Measurements from ENCODE around the gene ARVCF. TPM values are rescaled to one million over a fixed set of nuclear protein-coding genes. Genes with fewer than 3 reads are reported as not detected.

The ARVCF gene
- polyA plus RNA-seq, 1 of the 3 experiments (the other 2 are of a cell fraction): 27.4 TPM

GRCh38 chr22:20051927-20052308, 35.3 kb upstream of the ARVCF start:
- Histone ChIP-seq H3K27ac (ENCODE audit: low read depth in 2 of 2, low read length in 1 of 2) (no peak overlapping the region), H3K9me2 (no peaks in the 10 kb centered on the region), H2AFZ (ENCODE audit: low read depth) (no peak overlapping the region), H3K36me3 (replicated peaks in 1 of 2; ENCODE audit: control insufficient read depth in 1 of 2, insufficient read depth in 2 of 2, low read length in 1 of 2) (peaks cover 4 to 24% of the 10 kb centered on the region in 2 experiments), H3K27me3 (ENCODE audit: insufficient read depth) (no peaks in the 10 kb centered on the region), H3K79me2 (ENCODE audit: insufficient read depth) (0 out of 2 replicates have a peak, but pooled peaks cover 4% of the 10 kb centered on the region), H4K20me1 (ENCODE audit: insufficient read depth) (no peaks in the 10 kb centered on the region), H3K9ac (no peak overlapping the region), H3K4me3 (ENCODE audit: low read depth in 2 of 2, low read length in 1 of 2) (no peak overlapping the region), H3K4me2 (no peak overlapping the region), H3K9me3 (no peaks in the 10 kb centered on the region), H3K4me1 (ENCODE audit: control insufficient read depth in 1 of 2, insufficient read depth in 2 of 2, low read depth in 1 of 2, low read length in 1 of 2) (no peaks in the 10 kb centered on the region), H3F3A (replicated peaks; ENCODE audit: insufficient read depth) (no peaks in the 10 kb centered on the region)
- 89% methylated on average over 6 of the region's 6 CpGs for WGBS (ENCODE audit: low lambda C conversion rate)
- no peak for TF ChIP-seq RAD21 (IDR thresholded peaks at IDR 0.05; ENCODE audit: low read length)
- TF ChIP-seq TCF12 (IDR thresholded peaks at IDR 0.05): no peak
- ChIA-PET CTCF (no interaction called here), POLR2A (no interaction called here)
- no peak for DNase-seq

DNA sequence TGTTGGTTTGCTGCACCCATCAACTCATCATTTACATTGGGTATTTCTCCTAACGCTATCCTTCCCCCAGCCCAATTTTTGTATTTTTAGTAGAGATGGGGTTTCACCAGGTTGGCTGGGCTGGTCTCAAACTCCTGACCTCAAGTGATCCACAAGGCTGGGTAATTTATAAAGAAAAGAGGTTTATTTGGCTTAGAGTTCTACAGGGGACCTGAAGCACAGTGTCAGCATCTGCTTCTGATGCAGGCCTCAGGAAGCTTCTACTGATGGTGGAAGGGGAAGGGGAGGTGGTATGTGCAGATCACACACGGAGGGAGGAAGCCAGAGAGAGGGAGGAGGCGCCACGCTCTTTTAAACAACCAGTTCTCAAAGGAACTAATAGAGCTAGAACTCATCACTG, 30.1 kb upstream of the ARVCF start:
- DNase-seq: no peak
- Histone ChIP-seq H3K9ac (no peak overlapping the region), H4K20me1 (ENCODE audit: insufficient read depth) (no peaks in the 10 kb centered on the region), H3K36me3 (replicated peaks in 1 of 2; ENCODE audit: control insufficient read depth in 1 of 2, insufficient read depth in 2 of 2, low read length in 1 of 2) (peaks cover 0 to 30% of the 10 kb centered on the region in 2 experiments), H3F3A (replicated peaks; ENCODE audit: insufficient read depth) (no peaks in the 10 kb centered on the region), H3K9me2 (no peaks in the 10 kb centered on the region), H2AFZ (ENCODE audit: low read depth) (no peak overlapping the region), H3K4me1 (ENCODE audit: control insufficient read depth in 1 of 2, insufficient read depth in 2 of 2, low read depth in 1 of 2, low read length in 1 of 2) (no peaks in the 10 kb centered on the region), H3K27me3 (ENCODE audit: insufficient read depth) (no peaks in the 10 kb centered on the region), H3K9me3 (no peaks in the 10 kb centered on the region), H3K79me2 (ENCODE audit: insufficient read depth) (0 out of 2 replicates have a peak, but pooled peaks cover 4% of the 10 kb centered on the region), H3K4me3 (ENCODE audit: low read depth in 2 of 2, low read length in 1 of 2) (no peak overlapping the region), H3K27ac (ENCODE audit: low read depth in 2 of 2, low read length in 1 of 2) (no peak overlapping the region), H3K4me2 (no peak overlapping the region)
- TF ChIP-seq TEAD4 (IDR thresholded peaks at IDR 0.05; ENCODE audit: borderline replicate concordance, insufficient read depth) (no peak), FOXM1 (IDR thresholded peaks at IDR 0.05; ENCODE audit: low read depth) (no peak), MAX (IDR thresholded peaks at IDR 0.05; ENCODE audit: low read depth) (no peak), FOSL2 (IDR thresholded peaks at IDR 0.05; ENCODE audit: borderline replicate concordance, low read depth) (no peak), FOXJ3 (CRISPR knock-in tag; IDR thresholded peaks at IDR 0.05) (no peak), YY1 (IDR thresholded peaks at IDR 0.05; ENCODE audit: low read depth) (no peak), REST (IDR thresholded peaks at IDR 0.05; ENCODE audit: low read depth, low read length) (no peak), SMC3 (IDR thresholded peaks at IDR 0.05; ENCODE audit: low read depth, low read length) (no peak), MEF2A (IDR thresholded peaks at IDR 0.05; ENCODE audit: borderline replicate concordance, low read depth) (no peak), ELF1 (IDR thresholded peaks at IDR 0.05) (no peak), RFX5 (IDR thresholded peaks at IDR 0.05; ENCODE audit: low read length) (no peak), CHD2 (IDR thresholded peaks at IDR 0.05; ENCODE audit: low read length, partially characterized antibody) (no peak), GABPA (IDR thresholded peaks at IDR 0.05; ENCODE audit: low read depth) (no peak), EZH2phosphoT487 (IDR thresholded peaks at IDR 0.05; ENCODE audit: borderline replicate concordance, low read depth) (no peak)
- TF ChIP-seq, protein P1, sequence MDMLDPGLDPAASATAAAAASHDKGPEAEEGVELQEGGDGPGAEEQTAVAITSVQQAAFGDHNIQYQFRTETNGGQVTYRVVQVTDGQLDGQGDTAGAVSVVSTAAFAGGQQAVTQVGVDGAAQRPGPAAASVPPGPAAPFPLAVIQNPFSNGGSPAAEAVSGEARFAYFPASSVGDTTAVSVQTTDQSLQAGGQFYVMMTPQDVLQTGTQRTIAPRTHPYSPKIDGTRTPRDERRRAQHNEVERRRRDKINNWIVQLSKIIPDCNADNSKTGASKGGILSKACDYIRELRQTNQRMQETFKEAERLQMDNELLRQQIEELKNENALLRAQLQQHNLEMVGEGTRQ (IDR thresholded peaks at IDR 0.05; ENCODE audit: borderline replicate concordance, low read depth, low read length): no peak
- TF ChIP-seq, protein P2, sequence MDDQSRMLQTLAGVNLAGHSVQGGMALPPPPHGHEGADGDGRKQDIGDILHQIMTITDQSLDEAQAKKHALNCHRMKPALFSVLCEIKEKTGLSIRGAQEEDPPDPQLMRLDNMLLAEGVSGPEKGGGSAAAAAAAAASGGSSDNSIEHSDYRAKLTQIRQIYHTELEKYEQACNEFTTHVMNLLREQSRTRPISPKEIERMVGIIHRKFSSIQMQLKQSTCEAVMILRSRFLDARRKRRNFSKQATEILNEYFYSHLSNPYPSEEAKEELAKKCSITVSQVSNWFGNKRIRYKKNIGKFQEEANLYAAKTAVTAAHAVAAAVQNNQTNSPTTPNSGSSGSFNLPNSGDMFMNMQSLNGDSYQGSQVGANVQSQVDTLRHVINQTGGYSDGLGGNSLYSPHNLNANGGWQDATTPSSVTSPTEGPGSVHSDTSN (IDR thresholded peaks at IDR 0.05): no peak
- TF ChIP-seq, protein P3, sequence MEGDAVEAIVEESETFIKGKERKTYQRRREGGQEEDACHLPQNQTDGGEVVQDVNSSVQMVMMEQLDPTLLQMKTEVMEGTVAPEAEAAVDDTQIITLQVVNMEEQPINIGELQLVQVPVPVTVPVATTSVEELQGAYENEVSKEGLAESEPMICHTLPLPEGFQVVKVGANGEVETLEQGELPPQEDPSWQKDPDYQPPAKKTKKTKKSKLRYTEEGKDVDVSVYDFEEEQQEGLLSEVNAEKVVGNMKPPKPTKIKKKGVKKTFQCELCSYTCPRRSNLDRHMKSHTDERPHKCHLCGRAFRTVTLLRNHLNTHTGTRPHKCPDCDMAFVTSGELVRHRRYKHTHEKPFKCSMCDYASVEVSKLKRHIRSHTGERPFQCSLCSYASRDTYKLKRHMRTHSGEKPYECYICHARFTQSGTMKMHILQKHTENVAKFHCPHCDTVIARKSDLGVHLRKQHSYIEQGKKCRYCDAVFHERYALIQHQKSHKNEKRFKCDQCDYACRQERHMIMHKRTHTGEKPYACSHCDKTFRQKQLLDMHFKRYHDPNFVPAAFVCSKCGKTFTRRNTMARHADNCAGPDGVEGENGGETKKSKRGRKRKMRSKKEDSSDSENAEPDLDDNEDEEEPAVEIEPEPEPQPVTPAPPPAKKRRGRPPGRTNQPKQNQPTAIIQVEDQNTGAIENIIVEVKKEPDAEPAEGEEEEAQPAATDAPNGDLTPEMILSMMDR (IDR thresholded peaks at IDR 0.05): no peak
- WGBS (ENCODE audit: low lambda C conversion rate): 94% methylated on average over 4 of the region's 4 CpGs
- CTCF ChIA-PET: no interaction called here
- POLR2A ChIA-PET: no interaction called here

Data from SK-N-SH (cell line).